GM23248 (cell line): ENCODE measurements around the gene TEX19. TPM values are rescaled to one million over a fixed set of nuclear protein-coding genes. Genes with fewer than 3 reads are reported as not detected.

Experiments used
- DNase-seq: peaks from one replicate; pipeline ENCODE4 v3.0.0-alpha.2; 2015
- H2AFZ ChIP-seq: fragments of 200-600 bp; sonication (generic); 2 replicates; pipeline ENCODE4 v1.6.1; 2016; ENCODE audit warnings: antibody characterized with exemption
- H3F3A ChIP-seq: fragments of 200-600 bp; sonication (generic); 2 replicates; pipeline ENCODE4 v1.6.1; 2016; ENCODE audit warnings: mild to moderate bottlenecking, antibody characterized with exemption, mixed run types; ENCODE audit not compliant: insufficient read depth
- H3K27ac ChIP-seq: fragments of 200-600 bp; sonication (generic); 2 replicates; pipeline ENCODE4 v1.5.1; 2016; ENCODE audit warnings: mild to moderate bottlenecking
- H3K27me3 ChIP-seq: fragments of 200-600 bp; sonication (generic); replicated peaks from 2 replicates; pipeline ENCODE4 v1.6.1; 2016; ENCODE audit warnings: mild to moderate bottlenecking; ENCODE audit not compliant: insufficient read depth
- H3K36me3 ChIP-seq: fragments of 200-600 bp; sonication (generic); 2 replicates; pipeline ENCODE4 v1.6.1; 2016; ENCODE audit warnings: low read depth, mild to moderate bottlenecking
- H3K4me1 ChIP-seq: fragments of 200-600 bp; sonication (generic); 2 replicates; pipeline ENCODE4 v1.6.1; 2016; ENCODE audit warnings: mild to moderate bottlenecking; ENCODE audit not compliant: insufficient read depth
- H3K4me2 ChIP-seq: fragments of 200-600 bp; sonication (generic); one replicate; pipeline ENCODE4 v1.6.1; 2016; ENCODE audit warnings: mild to moderate bottlenecking; ENCODE audit not compliant: unreplicated experiment
- H3K4me3 ChIP-seq: fragments of 200-600 bp; sonication (generic); 2 replicates; pipeline ENCODE4 v1.5.1; 2016; ENCODE audit warnings: mild to moderate bottlenecking
- H3K79me2 ChIP-seq: fragments of 200-600 bp; sonication (generic); 2 replicates; pipeline ENCODE4 v1.6.1; 2016; ENCODE audit warnings: mild to moderate bottlenecking; ENCODE audit not compliant: insufficient read depth
- H3K9ac ChIP-seq: fragments of 200-600 bp; sonication (generic); 2 replicates; pipeline ENCODE4 v1.6.1; 2016; ENCODE audit warnings: mild to moderate bottlenecking
- H3K9me2 ChIP-seq: fragments of 200-600 bp; sonication (generic); 2 replicates; pipeline ENCODE4 v1.6.1; 2016; ENCODE audit warnings: mixed run types, mild to moderate bottlenecking, moderate library complexity; ENCODE audit not compliant: insufficient read depth
- H3K9me3 ChIP-seq: fragments of 200-600 bp; sonication (generic); one replicate; pipeline ENCODE4 v1.6.1; 2017; ENCODE audit warnings: low read depth
- H4K20me1 ChIP-seq: fragments of 200-600 bp; sonication (generic); 2 replicates; pipeline ENCODE4 v1.6.0; 2016; ENCODE audit not compliant: insufficient read depth
- EZH2 ChIP-seq: fragments of 200-600 bp; sonication (generic); IDR thresholded peaks from 2 replicates; pipeline ENCODE4 v1.6.1; 2018; ENCODE audit warnings: antibody characterized with exemption, mild to moderate bottlenecking; ENCODE audit not compliant: insufficient read depth, poor library complexity, severe bottlenecking
- EZH2phosphoT487 ChIP-seq: fragments of 200-600 bp; sonication (generic); IDR thresholded peaks from 2 replicates; pipeline ENCODE4 v1.6.1; 2018; ENCODE audit warnings: antibody characterized with exemption, moderate library complexity, mild to moderate bottlenecking, low read depth; ENCODE audit not compliant: insufficient read depth
- WGBS, 2 experiments: methylation state at CpG; one replicate each; pipeline ENCODE4 v1.1.6; 2015 to 2017; ENCODE audit warnings: low lambda C conversion rate in 2 of 2, low coverage in 1 of 2; ENCODE audit errors: missing lambda C conversion rate in 2 of 2; 5-methylcytosine and 5-hydroxymethylcytosine counted together
- in situ Hi-C: fragments of 300-500 bp; cut with MboI; formaldehyde crosslinking; loops from 2 replicates; pipeline ENCODE4 v1.15.0; 2020
- polyA plus RNA-seq: library from polyadenylated mRNA; unstranded; fragments of >200 nt; fragmentation: Nextera tagmentation; extraction: Ambion mirVana; gene quantifications from 2 replicates; pipeline ENCODE4 v1.2.1, GENCODE V29; 2016
- total RNA-seq: library from RNA; depleted of rRNA; stranded (reverse); fragments of >200 nt; shearing (Covaris generic); gene quantifications from 2 replicates; pipeline ENCODE4 v1.2.3, GENCODE V29; 2014

Gene TEX19
- total and polyA plus RNA-seq, 2 experiments from 2014 or later = not detected

- no peak overlapping the region for H2AFZ ChIP-seq
- H3K4me2 ChIP-seq = no peak overlapping the region
- in situ Hi-C loops = no loop called here
- H3K4me3 ChIP-seq = no peak overlapping the region
- no peaks in the 10 kb centered on the region for H3F3A ChIP-seq
- 88 to 90% methylated on average over 30 of the region's 30 CpGs for WGBS, 2 experiments
- H4K20me1 ChIP-seq = no peaks in the 10 kb centered on the region
- TF ChIP-seq EZH2phosphoT487 = no peak
- TF ChIP-seq EZH2 = no peak
- H3K79me2 ChIP-seq = no peaks in the 10 kb centered on the region
- no peak for DNase-seq
- no peaks in the 10 kb centered on the region for H3K9me2 ChIP-seq
- no peak overlapping the region for H3K9ac ChIP-seq
- H3K27me3 ChIP-seq = no peaks in the 10 kb centered on the region
- no peaks in the 10 kb centered on the region for H3K36me3 ChIP-seq
- no peaks in the 10 kb centered on the region for H3K9me3 ChIP-seq
- H3K4me1 ChIP-seq = no peaks in the 10 kb centered on the region
- no peak overlapping the region for H3K27ac ChIP-seq
These were observed 33.5 kb upstream of the TEX19 start for GRCh38 chr17:82325286-82326180.

- H4K20me1 ChIP-seq = no peaks in the 10 kb centered on the region
- H2AFZ ChIP-seq = no peak overlapping the region
- H3K9me3 ChIP-seq = no peaks in the 10 kb centered on the region
- 84 to 86% methylated on average over 15 of the region's 15 CpGs for WGBS, 2 experiments
- no peak for DNase-seq
- no peaks in the 10 kb centered on the region for H3K4me1 ChIP-seq
- H3F3A ChIP-seq = no peaks in the 10 kb centered on the region
- H3K79me2 ChIP-seq = no peaks in the 10 kb centered on the region
- no peak overlapping the region for H3K27ac ChIP-seq
- H3K4me3 ChIP-seq = no peak overlapping the region
- no peaks in the 10 kb centered on the region for H3K36me3 ChIP-seq
- H3K9ac ChIP-seq = no peak overlapping the region
- H3K9me2 ChIP-seq = no peaks in the 10 kb centered on the region
- H3K27me3 ChIP-seq = 0 out of 2 replicates have a peak, but pooled peaks cover under 1% of the 10 kb centered on the region
- TF ChIP-seq EZH2phosphoT487 (no peak), EZH2 (no peak)
- no peak overlapping the region for H3K4me2 ChIP-seq
- in situ Hi-C loops = no loop called here
These were observed 31.8 kb upstream of the TEX19 start for GRCh38 chr17:82327289-82327688.

GRCh38 chr17:82327757-82328140 lies 31.3 kb upstream of the TEX19 start:
- H3K27me3 ChIP-seq = 0 out of 2 replicates have a peak, but pooled peaks cover 3% of the 10 kb centered on the region
- no peaks in the 10 kb centered on the region for H3K9me2 ChIP-seq

GRCh38 chr17:82328141-82328993 lies 30.7 kb upstream of the TEX19 start:
- no peak for DNase-seq
- Histone ChIP-seq H3F3A (no peaks in the 10 kb centered on the region), H3K9me2 (no peaks in the 10 kb centered on the region), H3K4me3 (no peak overlapping the region), H3K4me1 (no peaks in the 10 kb centered on the region), H3K79me2 (no peaks in the 10 kb centered on the region), H3K27me3 (peaks cover 9% of the 10 kb centered on the region), H3K36me3 (no peaks in the 10 kb centered on the region), H2AFZ (no peak overlapping the region), H3K27ac (no peak overlapping the region), H3K4me2 (no peak overlapping the region), H3K9me3 (no peaks in the 10 kb centered on the region), H3K9ac (no peak overlapping the region), H4K20me1 (no peaks in the 10 kb centered on the region)
- in situ Hi-C loops = no loop called here
- TF ChIP-seq EZH2phosphoT487 (no peak), EZH2 (no peak)
- 75 to 76% methylated on average over 28 of the region's 28 CpGs for WGBS, 2 experiments

More at GRCh38 chr17:82327757-82328140, 31.3 kb upstream of the TEX19 start:
- no peak for DNase-seq
- no peaks in the 10 kb centered on the region for H3K4me1 ChIP-seq
- in situ Hi-C loops = no loop called here
- H3K4me3 ChIP-seq = no peak overlapping the region
- TF ChIP-seq EZH2phosphoT487 = no peak
- no peak for TF ChIP-seq EZH2
- H3K9ac ChIP-seq = no peak overlapping the region
- H3F3A ChIP-seq = no peaks in the 10 kb centered on the region
- H4K20me1 ChIP-seq = no peaks in the 10 kb centered on the region
- H2AFZ ChIP-seq = no peak overlapping the region
- H3K79me2 ChIP-seq = no peaks in the 10 kb centered on the region
- H3K36me3 ChIP-seq = no peaks in the 10 kb centered on the region
- whole genome bisulfite sequencing, 2 experiments = 59 to 78% methylated on average over 11 to 16 of the region's 16 CpGs
- H3K27ac ChIP-seq = no peak overlapping the region
- no peaks in the 10 kb centered on the region for H3K9me3 ChIP-seq
- H3K4me2 ChIP-seq = no peak overlapping the region
